Measurements from ENCODE around the gene RCAN2. TPM values are rescaled to one million over a fixed set of nuclear protein-coding genes. Genes with fewer than 3 reads are reported as not detected.

Gene RCAN2
- polyA plus RNA-seq, 1 donor from 2014 or later, result 37.4 TPM

DNA sequence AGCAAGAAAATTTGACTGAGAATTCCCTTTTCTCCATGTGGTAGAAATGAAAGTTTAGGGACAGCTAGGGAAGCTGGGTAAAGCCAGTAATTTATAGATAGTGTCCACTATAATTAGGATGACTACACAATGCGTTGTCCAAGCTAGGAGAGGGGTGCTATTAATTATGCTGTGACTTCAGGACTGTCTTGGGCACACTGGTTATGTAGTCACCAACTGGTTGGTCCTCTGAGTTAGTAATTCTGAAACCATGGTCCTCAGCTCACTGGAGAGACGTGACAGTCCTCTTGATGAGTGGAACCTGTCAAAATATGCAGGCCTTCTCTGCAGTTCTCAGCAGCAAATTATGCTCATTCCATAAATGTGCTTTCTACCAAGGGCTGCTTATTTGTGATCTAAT, 225.9 kb downstream of the RCAN2 start:
- no peaks in the 10 kb centered on the region for H3K36me3 ChIP-seq (ENCODE audit: insufficient read depth, low read length)
- TF ChIP-seq, protein P1, sequence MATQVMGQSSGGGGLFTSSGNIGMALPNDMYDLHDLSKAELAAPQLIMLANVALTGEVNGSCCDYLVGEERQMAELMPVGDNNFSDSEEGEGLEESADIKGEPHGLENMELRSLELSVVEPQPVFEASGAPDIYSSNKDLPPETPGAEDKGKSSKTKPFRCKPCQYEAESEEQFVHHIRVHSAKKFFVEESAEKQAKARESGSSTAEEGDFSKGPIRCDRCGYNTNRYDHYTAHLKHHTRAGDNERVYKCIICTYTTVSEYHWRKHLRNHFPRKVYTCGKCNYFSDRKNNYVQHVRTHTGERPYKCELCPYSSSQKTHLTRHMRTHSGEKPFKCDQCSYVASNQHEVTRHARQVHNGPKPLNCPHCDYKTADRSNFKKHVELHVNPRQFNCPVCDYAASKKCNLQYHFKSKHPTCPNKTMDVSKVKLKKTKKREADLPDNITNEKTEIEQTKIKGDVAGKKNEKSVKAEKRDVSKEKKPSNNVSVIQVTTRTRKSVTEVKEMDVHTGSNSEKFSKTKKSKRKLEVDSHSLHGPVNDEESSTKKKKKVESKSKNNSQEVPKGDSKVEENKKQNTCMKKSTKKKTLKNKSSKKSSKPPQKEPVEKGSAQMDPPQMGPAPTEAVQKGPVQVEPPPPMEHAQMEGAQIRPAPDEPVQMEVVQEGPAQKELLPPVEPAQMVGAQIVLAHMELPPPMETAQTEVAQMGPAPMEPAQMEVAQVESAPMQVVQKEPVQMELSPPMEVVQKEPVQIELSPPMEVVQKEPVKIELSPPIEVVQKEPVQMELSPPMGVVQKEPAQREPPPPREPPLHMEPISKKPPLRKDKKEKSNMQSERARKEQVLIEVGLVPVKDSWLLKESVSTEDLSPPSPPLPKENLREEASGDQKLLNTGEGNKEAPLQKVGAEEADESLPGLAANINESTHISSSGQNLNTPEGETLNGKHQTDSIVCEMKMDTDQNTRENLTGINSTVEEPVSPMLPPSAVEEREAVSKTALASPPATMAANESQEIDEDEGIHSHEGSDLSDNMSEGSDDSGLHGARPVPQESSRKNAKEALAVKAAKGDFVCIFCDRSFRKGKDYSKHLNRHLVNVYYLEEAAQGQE (IDR thresholded peaks at IDR 0.05; ENCODE audit: borderline replicate concordance), result no peak
- TF ChIP-seq TAF1 (IDR thresholded peaks at IDR 0.05; ENCODE audit: low read depth) (no peak), MXI1 (conservative IDR thresholded peaks at IDR 0.05; ENCODE audit: poor library complexity, severe bottlenecking) (no peak), EP300 (conservative IDR thresholded peaks at IDR 0.05; ENCODE audit: poor library complexity, severe bottlenecking) (no peak), SMC3 (conservative IDR thresholded peaks at IDR 0.05; ENCODE audit: poor library complexity) (no peak), RAD21 (conservative IDR thresholded peaks at IDR 0.05) (no peak), EZH2 (IDR thresholded peaks at IDR 0.05; ENCODE audit: borderline replicate concordance, insufficient read depth, low read length, poor library complexity, severe bottlenecking) (no peak), POLR2AphosphoS5 (IDR thresholded peaks at IDR 0.05) (no peak)
- TF ChIP-seq, protein P2, sequence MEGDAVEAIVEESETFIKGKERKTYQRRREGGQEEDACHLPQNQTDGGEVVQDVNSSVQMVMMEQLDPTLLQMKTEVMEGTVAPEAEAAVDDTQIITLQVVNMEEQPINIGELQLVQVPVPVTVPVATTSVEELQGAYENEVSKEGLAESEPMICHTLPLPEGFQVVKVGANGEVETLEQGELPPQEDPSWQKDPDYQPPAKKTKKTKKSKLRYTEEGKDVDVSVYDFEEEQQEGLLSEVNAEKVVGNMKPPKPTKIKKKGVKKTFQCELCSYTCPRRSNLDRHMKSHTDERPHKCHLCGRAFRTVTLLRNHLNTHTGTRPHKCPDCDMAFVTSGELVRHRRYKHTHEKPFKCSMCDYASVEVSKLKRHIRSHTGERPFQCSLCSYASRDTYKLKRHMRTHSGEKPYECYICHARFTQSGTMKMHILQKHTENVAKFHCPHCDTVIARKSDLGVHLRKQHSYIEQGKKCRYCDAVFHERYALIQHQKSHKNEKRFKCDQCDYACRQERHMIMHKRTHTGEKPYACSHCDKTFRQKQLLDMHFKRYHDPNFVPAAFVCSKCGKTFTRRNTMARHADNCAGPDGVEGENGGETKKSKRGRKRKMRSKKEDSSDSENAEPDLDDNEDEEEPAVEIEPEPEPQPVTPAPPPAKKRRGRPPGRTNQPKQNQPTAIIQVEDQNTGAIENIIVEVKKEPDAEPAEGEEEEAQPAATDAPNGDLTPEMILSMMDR (IDR thresholded peaks at IDR 0.05; ENCODE audit: poor library complexity, severe bottlenecking), result no peak

DNA sequence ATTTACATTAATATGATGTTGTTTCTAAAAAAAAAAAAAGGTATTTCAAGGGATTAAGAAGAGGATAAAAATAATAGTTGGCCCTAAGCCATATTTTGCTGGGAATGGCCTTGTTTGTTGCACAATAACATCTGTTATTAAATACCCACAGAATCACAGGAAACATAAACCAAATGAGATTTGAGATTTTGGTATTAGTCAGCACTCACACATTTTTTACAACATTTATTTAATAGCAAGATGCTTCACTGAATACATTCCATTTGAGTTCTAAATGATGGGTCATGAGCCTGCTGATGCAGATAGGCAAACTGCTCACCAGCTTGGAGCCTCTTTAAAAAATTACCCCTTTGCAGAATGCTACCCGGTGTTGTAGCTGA, 227.6 kb downstream of the RCAN2 start:
- Histone ChIP-seq H4K20me1 (ENCODE audit: insufficient read depth) (no peaks in the 10 kb centered on the region), H3K9me2 (ENCODE audit: insufficient read depth, low read length) (no peaks in the 10 kb centered on the region), H3K9me3 (ENCODE audit: low read length) (no peaks in the 10 kb centered on the region), H3K36me3 (ENCODE audit: insufficient read depth, low read length) (no peaks in the 10 kb centered on the region), H3K4me2 (ENCODE audit: low read length) (no peak overlapping the region), H3K79me2 (replicated peaks; ENCODE audit: insufficient read depth, low read length) (no peaks in the 10 kb centered on the region), H2AFZ (ENCODE audit: low read depth, low read length) (no peak overlapping the region), H3K27me3 (ENCODE audit: insufficient read depth, low read depth, low read length) (no peaks in the 10 kb centered on the region), H3K9ac (ENCODE audit: low read length) (no peak overlapping the region), H3F3A (ENCODE audit: insufficient read depth, low read length, poor library complexity, severe bottlenecking) (no peaks in the 10 kb centered on the region), H3K4me3 (ENCODE audit: low read length) (no peak overlapping the region), H3K27ac (ENCODE audit: low read length) (no peak overlapping the region)
- TF ChIP-seq, protein P2 (IDR thresholded peaks at IDR 0.05; ENCODE audit: poor library complexity, severe bottlenecking), result no peak
- TF ChIP-seq TAF1 (IDR thresholded peaks at IDR 0.05; ENCODE audit: low read depth), result no peak
- TF ChIP-seq RAD21 (conservative IDR thresholded peaks at IDR 0.05), result no peak
- TF ChIP-seq, protein P1 (IDR thresholded peaks at IDR 0.05; ENCODE audit: borderline replicate concordance), result no peak
- TF ChIP-seq POLR2AphosphoS5 (IDR thresholded peaks at IDR 0.05), result no peak

More for the DNA sequence above, 225.9 kb downstream of the RCAN2 start:
- Histone ChIP-seq H2AFZ (ENCODE audit: low read depth, low read length) (no peak overlapping the region), H3K9me2 (ENCODE audit: insufficient read depth, low read length) (no peaks in the 10 kb centered on the region), H3K27ac (ENCODE audit: low read length) (no peak overlapping the region), H3K4me2 (ENCODE audit: low read length) (no peak overlapping the region), H4K20me1 (ENCODE audit: insufficient read depth) (no peaks in the 10 kb centered on the region), H3K9ac (ENCODE audit: low read length) (no peak overlapping the region), H3K27me3 (ENCODE audit: insufficient read depth, low read depth, low read length) (no peaks in the 10 kb centered on the region), H3K4me3 (ENCODE audit: low read length) (no peak overlapping the region), H3K9me3 (ENCODE audit: low read length) (no peaks in the 10 kb centered on the region), H3K79me2 (replicated peaks; ENCODE audit: insufficient read depth, low read length) (no peaks in the 10 kb centered on the region), H3F3A (ENCODE audit: insufficient read depth, low read length, poor library complexity, severe bottlenecking) (no peaks in the 10 kb centered on the region)
